Measurements from ENCODE around the gene PRKACA.

Gene PRKACA

GRCh38 chr19:14070268-14071050 lies 47.1 kb downstream of the PRKACA start:
- ChIA-PET POLR2A (no interaction called here), CTCF (interaction anchor here (1.1 to 6.9 kb wide), 17 partner anchors 12 to 481 kb away, joined by 3 to 106 read pairs (median 7); partner anchors contain the start of genes ASF1B, IL27RA and PALM3)
- no peak for DNase-seq (ENCODE audit: extremely low spot score)
- TF ChIP-seq CTCF (IDR thresholded peaks at IDR 0.05; ENCODE audit: control extremely low read depth, extremely low read depth, low read depth, missing control alignments), result no peak

- no peak for DNase-seq (ENCODE audit: extremely low spot score)
- ChIA-PET CTCF (interaction anchor here (1.4 kb wide), 1 partner anchor 34 kb away, joined by 3 read pairs; the partner anchor contains the start of gene IL27RA), POLR2A (no interaction called here)
- TF ChIP-seq CTCF (IDR thresholded peaks at IDR 0.05; ENCODE audit: control extremely low read depth, extremely low read depth, low read depth, missing control alignments), result no peak
Observed at GRCh38 chr19:14066134-14066533, 51.4 kb downstream of the PRKACA start.

- ChIA-PET POLR2A (no interaction called here), CTCF (no interaction called here)
- TF ChIP-seq CTCF (IDR thresholded peaks at IDR 0.05; ENCODE audit: control extremely low read depth, extremely low read depth, low read depth, missing control alignments), result no peak
- DNase-seq (ENCODE audit: extremely low spot score), result no peak
Observed at GRCh38 chr19:14063105-14063504, 54.5 kb downstream of the PRKACA start.

- ChIA-PET POLR2A (no interaction called here), CTCF (interaction anchor here (1.3 to 12.8 kb wide), 3 partner anchors 8 to 199 kb away, joined by 3 to 169 read pairs (median 106); partner anchors contain the start of gene MISP3)
Observed at GRCh38 chr19:14062558-14062855, 55.1 kb downstream of the PRKACA start.

GRCh38 chr19:14061751-14062557 lies 55.6 kb downstream of the PRKACA start, which contains the start of gene PALM3:
PALM3 (minus strand) TSS chr19:14062076; CDS start chr19:14061980, 96 bp downstream.
- CTCF ChIA-PET, result interaction anchor here (1.3 to 12.8 kb wide), 4 partner anchors 9 to 199 kb away, joined by 3 to 169 read pairs (median 55); partner anchors contain the start of gene MISP3
- DNase-seq (ENCODE audit: extremely low spot score), result no peak

More at GRCh38 chr19:14062558-14062855, 55.1 kb downstream of the PRKACA start:
- no peak for DNase-seq (ENCODE audit: extremely low spot score)
- no peak for TF ChIP-seq CTCF (IDR thresholded peaks at IDR 0.05; ENCODE audit: control extremely low read depth, extremely low read depth, low read depth, missing control alignments)

More at GRCh38 chr19:14061751-14062557, 55.6 kb downstream of the PRKACA start, which contains the start of gene PALM3:
- no peak for TF ChIP-seq CTCF (IDR thresholded peaks at IDR 0.05; ENCODE audit: control extremely low read depth, extremely low read depth, low read depth, missing control alignments)
- POLR2A ChIA-PET, result no interaction called here

All from GM10248 (cell line).